ENCODE results near the gene HYI.

The HYI gene

DNA sequence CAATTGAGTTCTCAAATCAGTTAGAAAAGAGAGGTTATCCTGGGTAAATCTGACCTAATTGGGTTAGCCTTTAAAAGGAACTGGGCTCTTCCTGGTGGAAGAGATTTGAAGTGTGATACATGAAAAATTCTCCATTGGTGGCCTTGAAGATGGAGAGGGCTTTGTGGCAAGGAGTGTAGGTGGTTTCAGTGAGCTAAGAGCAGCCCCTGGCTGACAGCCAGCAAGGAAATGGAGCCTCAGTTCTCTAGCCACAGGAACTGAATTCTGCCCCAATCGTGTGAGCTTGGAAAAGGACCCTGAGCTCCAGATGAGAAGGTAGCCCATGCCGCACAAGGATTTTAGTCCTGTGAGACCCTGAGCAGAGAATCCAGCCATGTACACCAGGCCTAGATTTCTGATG is 12.7 kb upstream of the HYI start:
- TF ChIP-seq TAF1 (IDR thresholded peaks at IDR 0.05; ENCODE audit: low read depth), result no peak
- TF ChIP-seq, protein P1, sequence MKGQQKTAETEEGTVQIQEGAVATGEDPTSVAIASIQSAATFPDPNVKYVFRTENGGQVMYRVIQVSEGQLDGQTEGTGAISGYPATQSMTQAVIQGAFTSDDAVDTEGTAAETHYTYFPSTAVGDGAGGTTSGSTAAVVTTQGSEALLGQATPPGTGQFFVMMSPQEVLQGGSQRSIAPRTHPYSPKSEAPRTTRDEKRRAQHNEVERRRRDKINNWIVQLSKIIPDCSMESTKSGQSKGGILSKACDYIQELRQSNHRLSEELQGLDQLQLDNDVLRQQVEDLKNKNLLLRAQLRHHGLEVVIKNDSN (IDR thresholded peaks at IDR 0.05), result no peak
- TF ChIP-seq NFIC (IDR thresholded peaks at IDR 0.05), result peak; percentile 5; the same call in 1 of the 2 replicates

DNA sequence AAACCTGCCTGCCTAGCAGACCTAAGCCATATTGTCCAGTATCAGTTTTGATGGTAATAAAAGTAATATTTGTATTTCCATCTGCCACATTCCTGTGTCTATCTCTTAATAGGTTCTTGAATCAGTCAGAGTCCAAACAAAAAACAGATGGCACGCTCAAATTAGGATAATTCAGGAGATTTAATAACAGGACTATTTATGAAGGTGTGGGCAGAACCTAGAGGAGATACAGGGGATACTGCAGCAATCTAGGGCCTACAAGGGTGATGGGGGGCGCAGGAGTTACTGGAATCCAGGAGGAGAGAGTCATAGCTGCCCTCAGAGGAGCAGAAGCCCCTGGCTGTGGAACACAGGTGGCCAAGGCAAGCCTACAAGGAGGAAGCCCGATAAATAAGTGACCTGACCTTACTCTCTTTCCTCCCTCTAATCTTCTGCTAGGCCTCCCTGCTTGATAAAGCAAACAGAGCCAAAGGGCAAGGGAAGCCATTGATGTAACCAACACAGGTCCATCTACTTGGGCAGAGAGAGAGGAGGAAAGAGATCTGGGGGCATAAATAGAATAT is 11.9 kb upstream of the HYI start:
- TF ChIP-seq NFIC (IDR thresholded peaks at IDR 0.05), result no peak
- TF ChIP-seq REST (IDR thresholded peaks at IDR 0.05; ENCODE audit: low read depth), result no peak
- no peak for TF ChIP-seq EP300 (IDR thresholded peaks at IDR 0.05; ENCODE audit: borderline replicate concordance)
- TF ChIP-seq YY1 (IDR thresholded peaks at IDR 0.05; ENCODE audit: low read depth), result no peak
- no peak for TF ChIP-seq TEAD4 (IDR thresholded peaks at IDR 0.05)
- no peak for TF ChIP-seq FOXM1 (IDR thresholded peaks at IDR 0.05; ENCODE audit: borderline replicate concordance, low read depth)
- TF ChIP-seq, protein P1 (IDR thresholded peaks at IDR 0.05), result no peak
- no peak for TF ChIP-seq ZBTB7A (IDR thresholded peaks at IDR 0.05; ENCODE audit: low read depth)
- TF ChIP-seq TAF1 (IDR thresholded peaks at IDR 0.05; ENCODE audit: low read depth), result no peak
- TF ChIP-seq CREB1 (IDR thresholded peaks at IDR 0.05; ENCODE audit: low read depth), result no peak
- no peak for TF ChIP-seq CEBPB (IDR thresholded peaks at IDR 0.05)
- TF ChIP-seq MAX (IDR thresholded peaks at IDR 0.05), result no peak

DNA sequence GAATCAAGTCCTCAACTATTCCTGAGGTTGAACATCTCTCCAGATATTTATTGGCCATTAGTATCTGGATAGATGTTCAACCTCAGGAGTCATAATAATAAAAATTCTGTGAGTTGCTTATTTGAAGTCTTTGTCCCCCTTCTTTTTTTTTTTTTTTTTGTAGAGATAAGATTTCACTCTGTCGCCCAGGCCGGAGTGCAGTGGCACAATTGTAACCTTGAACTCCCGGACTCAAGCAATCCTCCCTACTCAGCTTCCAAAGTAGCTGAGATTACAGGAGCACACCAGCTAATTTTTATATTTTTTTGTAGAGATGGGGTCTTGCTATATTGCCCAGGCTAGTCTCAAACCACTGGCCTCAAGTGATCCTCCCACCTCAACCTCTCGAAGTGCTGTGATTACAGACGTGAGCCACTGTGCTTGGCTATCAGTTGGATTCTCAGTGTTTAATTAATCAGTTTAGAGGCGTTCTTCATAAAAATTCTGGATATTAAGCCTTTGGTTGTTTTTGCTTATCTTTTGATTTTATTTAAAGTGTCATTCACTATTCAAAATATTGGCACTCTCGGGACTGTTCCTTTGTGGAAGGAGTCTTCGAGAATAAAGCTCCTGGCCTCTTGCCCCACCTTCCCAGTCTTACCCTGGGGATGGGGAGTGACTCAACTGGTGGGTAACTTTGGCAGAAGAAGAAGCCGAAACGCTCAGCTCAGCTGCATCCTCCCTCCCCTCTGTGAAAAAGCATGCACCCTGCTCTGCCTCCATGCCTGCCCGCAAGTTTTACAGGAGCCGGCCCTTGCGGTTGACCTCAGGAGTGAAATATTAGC is 11.2 kb upstream of the HYI start:
- TF ChIP-seq REST (IDR thresholded peaks at IDR 0.05; ENCODE audit: low read depth), result no peak
- TF ChIP-seq MAX (IDR thresholded peaks at IDR 0.05), result no peak
- no peak for TF ChIP-seq RAD21 (IDR thresholded peaks at IDR 0.05; ENCODE audit: low read depth)
- TF ChIP-seq, protein P1 (IDR thresholded peaks at IDR 0.05), result no peak
- TF ChIP-seq ZBTB7A (IDR thresholded peaks at IDR 0.05; ENCODE audit: low read depth), result no peak
- TF ChIP-seq EGR1 (IDR thresholded peaks at IDR 0.05), result no peak
- no peak for TF ChIP-seq TCF12 (IDR thresholded peaks at IDR 0.05; ENCODE audit: low read depth)
- no peak for TF ChIP-seq NFIC (IDR thresholded peaks at IDR 0.05)
- no peak for TF ChIP-seq YY1 (IDR thresholded peaks at IDR 0.05; ENCODE audit: low read depth)
- TF ChIP-seq TEAD4 (IDR thresholded peaks at IDR 0.05), result no peak
- no peak for TF ChIP-seq TAF1 (IDR thresholded peaks at IDR 0.05; ENCODE audit: low read depth)
- TF ChIP-seq FOXM1 (IDR thresholded peaks at IDR 0.05; ENCODE audit: borderline replicate concordance, low read depth), result no peak
- no peak for TF ChIP-seq CREB1 (IDR thresholded peaks at IDR 0.05; ENCODE audit: low read depth)
- TF ChIP-seq EP300 (IDR thresholded peaks at IDR 0.05; ENCODE audit: borderline replicate concordance), result no peak
- TF ChIP-seq CEBPB (IDR thresholded peaks at IDR 0.05), result no peak

DNA sequence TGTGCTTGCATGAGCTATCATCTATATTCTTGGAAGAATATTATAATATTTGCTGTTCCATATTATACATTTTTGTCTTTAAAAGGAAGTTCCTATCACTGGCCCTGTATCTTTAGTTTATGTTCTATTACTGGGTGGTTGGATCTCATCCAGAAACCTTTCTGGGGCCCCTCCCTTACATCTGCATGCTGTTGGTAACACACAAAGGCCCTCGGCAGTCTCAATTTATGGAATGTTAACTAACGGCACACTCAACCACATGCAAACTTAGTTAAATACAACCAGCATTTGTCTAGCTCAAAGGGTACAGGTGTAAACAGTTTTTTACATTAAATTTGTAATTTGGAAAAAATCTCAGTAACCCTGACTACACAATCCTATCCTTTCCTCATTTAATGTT is 9.7 kb upstream of the HYI start:
- TF ChIP-seq CEBPB (IDR thresholded peaks at IDR 0.05), result no peak
- TF ChIP-seq FOXM1 (IDR thresholded peaks at IDR 0.05; ENCODE audit: borderline replicate concordance, low read depth), result no peak
- TF ChIP-seq REST (IDR thresholded peaks at IDR 0.05; ENCODE audit: low read depth), result no peak
- no peak for TF ChIP-seq RAD21 (IDR thresholded peaks at IDR 0.05; ENCODE audit: low read depth)
- TF ChIP-seq TAF1 (IDR thresholded peaks at IDR 0.05; ENCODE audit: low read depth), result no peak
- no peak for TF ChIP-seq YY1 (IDR thresholded peaks at IDR 0.05; ENCODE audit: low read depth)
- no peak for TF ChIP-seq EGR1 (IDR thresholded peaks at IDR 0.05)
- no peak for TF ChIP-seq ZBTB7A (IDR thresholded peaks at IDR 0.05; ENCODE audit: low read depth)

All from Ishikawa (cell line).